ENCODE results near the gene MRPS18A.

- TF ChIP-seq POLR2A (IDR thresholded peaks at IDR 0.05) (no peak), CTCF (IDR thresholded peaks at IDR 0.05) (no peak)
Measured at GRCh38 chr6:43728586-43728985, 41.0 kb upstream of the MRPS18A start.

Data from vagina (tissue), 2 donors.